ENCODE results near the gene CDH4.

GRCh38 chr20:61871913-61872312 lies 619.9 kb downstream of the CDH4 start:
- TF ChIP-seq, protein P1, sequence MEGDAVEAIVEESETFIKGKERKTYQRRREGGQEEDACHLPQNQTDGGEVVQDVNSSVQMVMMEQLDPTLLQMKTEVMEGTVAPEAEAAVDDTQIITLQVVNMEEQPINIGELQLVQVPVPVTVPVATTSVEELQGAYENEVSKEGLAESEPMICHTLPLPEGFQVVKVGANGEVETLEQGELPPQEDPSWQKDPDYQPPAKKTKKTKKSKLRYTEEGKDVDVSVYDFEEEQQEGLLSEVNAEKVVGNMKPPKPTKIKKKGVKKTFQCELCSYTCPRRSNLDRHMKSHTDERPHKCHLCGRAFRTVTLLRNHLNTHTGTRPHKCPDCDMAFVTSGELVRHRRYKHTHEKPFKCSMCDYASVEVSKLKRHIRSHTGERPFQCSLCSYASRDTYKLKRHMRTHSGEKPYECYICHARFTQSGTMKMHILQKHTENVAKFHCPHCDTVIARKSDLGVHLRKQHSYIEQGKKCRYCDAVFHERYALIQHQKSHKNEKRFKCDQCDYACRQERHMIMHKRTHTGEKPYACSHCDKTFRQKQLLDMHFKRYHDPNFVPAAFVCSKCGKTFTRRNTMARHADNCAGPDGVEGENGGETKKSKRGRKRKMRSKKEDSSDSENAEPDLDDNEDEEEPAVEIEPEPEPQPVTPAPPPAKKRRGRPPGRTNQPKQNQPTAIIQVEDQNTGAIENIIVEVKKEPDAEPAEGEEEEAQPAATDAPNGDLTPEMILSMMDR (IDR thresholded peaks at IDR 0.05 in 8 of 11, conservative IDR thresholded peaks at IDR 0.05 in 3 of 11): no peak
- no peak for TF ChIP-seq POLR2A (IDR thresholded peaks at IDR 0.05)
- no peak for TF ChIP-seq POLR2AphosphoS5 (IDR thresholded peaks at IDR 0.05)
